ENCODE data around the gene LTV1. TPM values are rescaled to one million over a fixed set of nuclear protein-coding genes. Genes with fewer than 3 reads are reported as not detected.

The LTV1 gene
- total RNA-seq, 1 donor from 2014 or later = 17.0 TPM

GRCh38 chr6:143811501-143812157 is 31.5 kb upstream of the LTV1 start:
- H3K27ac Mint-ChIP-seq (ENCODE audit: unreplicated experiment) = no peak overlapping the region
- H3K4me1 Mint-ChIP-seq (ENCODE audit: low read depth, unreplicated experiment) = no peaks in the 10 kb centered on the region
- H3K9me3 Mint-ChIP-seq (ENCODE audit: unreplicated experiment) = no peaks in the 10 kb centered on the region
- no peaks in the 10 kb centered on the region for H3K36me3 Mint-ChIP-seq (ENCODE audit: unreplicated experiment)
- H3K27me3 Mint-ChIP-seq (ENCODE audit: unreplicated experiment) = no peaks in the 10 kb centered on the region
- no peak overlapping the region for H3K4me3 Mint-ChIP-seq (ENCODE audit: unreplicated experiment)
- no peak for TF ChIP-seq CTCF (IDR thresholded peaks at IDR 0.05; ENCODE audit: partially characterized antibody, unreplicated experiment)
- no peak for DNase-seq

GRCh38 chr6:143817621-143818020 is 25.5 kb upstream of the LTV1 start:
- no peak overlapping the region for H3K27ac Mint-ChIP-seq (ENCODE audit: unreplicated experiment)
- no peak for DNase-seq
- H3K4me1 Mint-ChIP-seq (ENCODE audit: low read depth, unreplicated experiment) = no peaks in the 10 kb centered on the region
- H3K36me3 Mint-ChIP-seq (ENCODE audit: unreplicated experiment) = no peaks in the 10 kb centered on the region
- H3K9me3 Mint-ChIP-seq (ENCODE audit: unreplicated experiment) = no peaks in the 10 kb centered on the region
- no peak overlapping the region for H3K4me3 Mint-ChIP-seq (ENCODE audit: unreplicated experiment)
- TF ChIP-seq CTCF (IDR thresholded peaks at IDR 0.05; ENCODE audit: partially characterized antibody, unreplicated experiment) = no peak
- H3K27me3 Mint-ChIP-seq (ENCODE audit: unreplicated experiment) = peaks cover 1% of the 10 kb centered on the region

- no peak overlapping the region for H3K27ac Mint-ChIP-seq (ENCODE audit: unreplicated experiment)
These were observed 21.8 kb upstream of the LTV1 start for GRCh38 chr6:143821359-143821758.

DNA sequence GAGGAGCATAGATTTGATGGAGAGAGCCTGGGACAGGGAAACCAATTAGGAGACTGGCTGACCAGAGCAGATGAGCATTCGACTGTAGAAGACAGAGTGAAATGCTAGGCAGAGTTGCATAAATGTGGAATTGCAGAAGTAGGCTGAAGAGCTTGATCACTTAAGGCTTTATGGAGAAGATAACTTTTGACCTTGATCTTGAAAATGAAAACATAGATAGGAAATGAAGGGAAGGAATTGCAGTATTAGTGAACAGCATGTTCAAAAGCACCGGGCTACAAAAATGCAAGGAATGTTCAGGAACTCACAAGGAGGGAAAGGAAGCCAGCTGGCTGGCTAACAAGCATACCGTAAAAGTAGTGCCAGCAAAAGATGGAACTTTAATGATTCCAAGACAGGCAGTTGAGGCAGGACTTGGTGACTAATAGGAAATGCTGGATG is 20.5 kb upstream of the LTV1 start:
- Mint-ChIP-seq H3K4me3 (ENCODE audit: unreplicated experiment) (no peak overlapping the region), H3K27me3 (ENCODE audit: unreplicated experiment) (peaks cover 1% of the 10 kb centered on the region), H3K9me3 (ENCODE audit: unreplicated experiment) (no peaks in the 10 kb centered on the region), H3K36me3 (ENCODE audit: unreplicated experiment) (no peaks in the 10 kb centered on the region), H3K4me1 (ENCODE audit: low read depth, unreplicated experiment) (no peaks in the 10 kb centered on the region), H3K27ac (ENCODE audit: unreplicated experiment) (no peak overlapping the region)
- no peak for TF ChIP-seq CTCF (IDR thresholded peaks at IDR 0.05; ENCODE audit: partially characterized antibody, unreplicated experiment)
- no peak for DNase-seq

More at GRCh38 chr6:143821359-143821758, 21.8 kb upstream of the LTV1 start:
- Mint-ChIP-seq H3K36me3 (ENCODE audit: unreplicated experiment) (no peaks in the 10 kb centered on the region), H3K4me1 (ENCODE audit: low read depth, unreplicated experiment) (no peaks in the 10 kb centered on the region), H3K27me3 (ENCODE audit: unreplicated experiment) (peaks cover 1% of the 10 kb centered on the region), H3K9me3 (ENCODE audit: unreplicated experiment) (no peaks in the 10 kb centered on the region), H3K4me3 (ENCODE audit: unreplicated experiment) (no peak overlapping the region)
- no peak for DNase-seq
- TF ChIP-seq CTCF (IDR thresholded peaks at IDR 0.05; ENCODE audit: partially characterized antibody, unreplicated experiment) = no peak

- TF ChIP-seq CTCF (IDR thresholded peaks at IDR 0.05; ENCODE audit: partially characterized antibody, unreplicated experiment) = no peak
- H3K9me3 Mint-ChIP-seq (ENCODE audit: unreplicated experiment) = no peaks in the 10 kb centered on the region
- H3K4me3 Mint-ChIP-seq (ENCODE audit: unreplicated experiment) = no peak overlapping the region
- H3K27me3 Mint-ChIP-seq (ENCODE audit: unreplicated experiment) = peaks cover 1% of the 10 kb centered on the region
- H3K4me1 Mint-ChIP-seq (ENCODE audit: low read depth, unreplicated experiment) = no peaks in the 10 kb centered on the region
- DNase-seq = no peak
- H3K27ac Mint-ChIP-seq (ENCODE audit: unreplicated experiment) = no peak overlapping the region
- H3K36me3 Mint-ChIP-seq (ENCODE audit: unreplicated experiment) = no peaks in the 10 kb centered on the region
These were observed 19.6 kb upstream of the LTV1 start for GRCh38 chr6:143823548-143823947.
